GM19238 (cell line): ENCODE data around the gene DAZAP1.
"Not testable (repeated sequence)": the region's sequence is repeated elsewhere in the genome, so short reads cannot be mapped to it uniquely, and the experiment has no call there.

Experiments
- DNase-seq: peaks from one replicate; pipeline ENCODE4 v3.0.0; 2011; ENCODE audit warnings: low spot score; ENCODE audit not compliant: insufficient read length

The DAZAP1 gene

DNA sequence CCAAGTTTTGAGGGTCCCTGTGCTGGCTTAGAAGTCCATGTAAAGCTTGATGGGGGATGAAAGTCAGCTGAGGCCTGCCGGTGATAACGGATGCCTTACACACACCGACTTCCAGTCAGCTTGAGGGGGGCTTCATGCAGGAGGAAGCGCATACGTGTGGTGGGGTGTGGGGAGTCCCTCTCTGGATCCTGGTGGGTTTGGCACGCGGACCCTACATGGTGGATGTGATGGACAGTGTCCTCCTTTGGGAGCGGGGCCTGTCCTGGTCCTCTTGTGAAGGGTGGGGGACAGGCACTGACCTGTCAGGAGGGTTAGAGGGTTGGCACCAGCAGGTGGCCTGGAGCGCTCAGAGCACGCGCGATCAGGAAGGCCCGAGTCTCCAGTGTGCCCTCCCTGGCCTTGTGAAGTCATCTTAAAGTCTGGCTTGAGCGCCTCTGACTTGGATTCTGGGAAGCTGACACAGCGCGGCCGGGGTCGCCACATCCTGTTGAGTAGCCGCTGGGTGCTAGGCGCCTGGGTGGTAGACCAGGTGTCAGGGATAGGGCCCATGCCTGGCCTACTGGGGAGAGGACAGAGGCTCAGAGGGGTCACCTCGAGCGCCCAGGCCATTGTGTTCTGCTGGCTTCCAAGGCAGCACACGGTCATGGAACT, 2.9 kb downstream of the DAZAP1 start:
- DNase-seq = no peak

DNA sequence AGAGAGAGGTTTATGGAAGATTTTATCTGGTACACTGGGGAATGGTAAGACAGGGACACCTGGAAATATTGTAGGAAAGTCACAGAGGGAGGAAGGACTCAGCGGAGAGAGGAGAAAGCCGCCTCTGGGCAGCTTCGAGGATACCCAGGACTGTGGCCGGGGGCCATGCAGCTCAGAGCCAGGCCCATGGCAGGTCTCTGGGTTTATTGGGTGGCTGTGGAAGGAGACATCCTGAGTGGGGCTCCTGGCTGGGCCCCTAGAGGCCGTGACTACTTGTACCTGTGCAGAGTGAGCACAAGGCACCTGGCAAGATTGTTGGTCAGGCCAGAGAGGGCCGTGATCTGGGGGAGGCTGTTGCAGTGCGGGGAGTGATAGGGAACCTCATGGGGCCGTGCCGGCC, 3.4 kb downstream of the DAZAP1 start:
- no peak for DNase-seq

DNA sequence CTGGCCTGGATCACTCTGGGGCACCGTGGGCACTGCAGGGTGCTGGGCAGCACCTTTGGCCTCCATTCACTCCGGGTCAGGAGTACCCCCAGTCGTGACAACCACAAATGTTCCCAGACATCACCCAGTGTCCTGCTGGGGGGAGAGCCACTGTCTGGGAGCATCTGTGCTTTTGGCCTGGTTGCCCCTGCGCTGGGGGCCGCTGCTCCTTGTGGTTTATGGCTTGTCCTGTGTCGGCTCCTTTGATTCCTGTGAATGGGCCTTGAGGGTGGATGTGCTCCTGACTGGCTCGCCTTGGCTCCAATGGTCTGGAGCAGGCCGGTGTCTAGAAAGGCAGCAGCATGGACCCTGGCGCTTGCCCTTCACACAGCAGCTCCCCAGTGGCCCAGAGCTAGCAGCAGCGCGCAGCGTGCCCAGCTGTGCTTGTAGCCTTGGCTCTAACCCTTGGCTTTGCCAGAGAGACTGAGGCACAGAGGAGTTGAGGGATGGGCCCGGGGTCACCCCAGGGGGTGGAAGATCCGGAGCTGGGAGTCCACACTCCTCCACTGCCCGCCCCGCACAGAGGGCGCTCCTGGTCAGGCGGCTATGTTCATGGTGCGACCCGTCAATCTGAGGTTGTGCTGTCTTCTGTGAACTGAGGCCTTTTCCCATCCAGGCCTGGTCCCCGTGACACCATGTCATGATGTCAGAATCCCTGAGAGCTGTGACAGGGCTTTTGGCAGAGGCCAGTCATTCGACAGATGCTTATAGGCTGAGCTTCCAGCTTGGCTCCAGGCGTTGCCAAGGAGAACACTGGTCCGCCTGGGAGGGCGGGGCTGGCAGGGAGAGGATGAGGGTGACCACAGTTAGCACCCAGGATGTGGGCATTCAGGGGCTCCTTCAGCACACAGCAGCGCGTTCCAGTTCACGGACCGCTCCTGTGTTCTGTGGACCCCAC, 4.1 kb downstream of the DAZAP1 start:
- DNase-seq = no peak

DNA sequence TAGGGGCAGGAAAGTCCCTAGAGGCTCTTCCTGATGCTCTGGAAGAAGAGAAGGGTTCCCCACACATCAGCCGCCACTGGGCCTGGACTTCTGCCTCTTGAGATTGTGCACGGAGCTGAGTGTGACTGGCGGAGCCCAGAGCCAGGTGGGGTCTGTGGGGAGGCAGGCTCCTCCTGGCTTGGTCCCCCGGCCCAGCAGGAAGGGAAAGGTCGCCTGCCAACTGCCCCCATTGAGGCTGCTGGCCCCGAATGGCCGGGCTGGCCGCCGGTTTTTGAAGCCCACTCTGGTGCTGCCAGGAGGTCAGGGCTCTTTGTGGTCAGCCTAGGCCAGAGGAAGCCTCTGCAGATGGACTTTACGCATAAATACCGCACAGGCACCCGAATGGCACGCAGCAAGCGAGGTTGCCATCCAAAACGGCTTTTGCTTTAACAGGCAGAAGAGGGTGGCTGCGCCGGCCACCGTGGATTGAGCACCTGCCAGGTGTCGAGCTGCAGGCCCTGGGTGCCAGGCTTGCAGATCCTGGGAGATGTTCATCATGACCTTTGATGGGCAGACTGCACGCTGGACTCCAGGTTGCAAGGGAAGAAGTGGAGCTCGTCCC, 5.0 kb downstream of the DAZAP1 start:
- DNase-seq = no peak

DNA sequence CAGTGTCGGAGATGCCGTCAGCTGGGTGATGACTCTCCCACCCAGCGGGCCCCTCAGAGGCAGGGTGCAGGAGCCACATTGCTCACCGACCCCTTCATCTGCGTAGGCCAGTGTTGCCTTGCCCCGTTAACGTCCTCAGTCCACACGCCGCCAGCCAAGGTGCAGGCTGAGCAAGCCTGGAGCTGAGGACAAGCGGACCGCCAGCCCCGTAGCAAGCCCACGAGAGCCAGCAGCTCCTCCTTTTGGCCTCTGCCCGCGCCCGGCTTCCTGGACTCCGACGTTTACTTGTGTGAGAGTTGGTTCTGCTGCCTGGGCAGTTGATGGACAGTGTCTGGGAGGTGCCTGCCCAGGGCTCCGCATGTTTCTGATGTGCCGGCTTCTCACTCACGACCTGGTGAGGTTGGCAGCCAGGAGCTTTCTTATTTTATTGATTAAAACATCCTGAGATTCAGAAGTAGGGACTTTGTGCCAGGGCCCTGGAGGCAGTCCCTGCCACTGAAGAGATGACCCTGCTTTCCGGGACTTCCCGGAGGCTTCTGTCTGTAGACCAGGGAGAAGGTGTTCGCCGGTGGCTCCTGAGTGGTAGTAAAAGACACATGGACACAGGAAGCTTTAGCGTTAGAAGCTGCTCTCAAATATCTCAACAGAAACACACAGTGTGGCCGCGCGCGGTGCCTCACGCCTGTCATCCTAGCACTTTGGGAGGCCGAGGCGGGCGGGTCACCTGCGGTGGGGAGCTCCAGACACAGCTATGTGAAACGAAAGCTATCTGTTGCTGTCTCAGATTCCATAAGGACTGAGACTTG, 5.8 kb downstream of the DAZAP1 start:
- DNase-seq = no peak

DNA sequence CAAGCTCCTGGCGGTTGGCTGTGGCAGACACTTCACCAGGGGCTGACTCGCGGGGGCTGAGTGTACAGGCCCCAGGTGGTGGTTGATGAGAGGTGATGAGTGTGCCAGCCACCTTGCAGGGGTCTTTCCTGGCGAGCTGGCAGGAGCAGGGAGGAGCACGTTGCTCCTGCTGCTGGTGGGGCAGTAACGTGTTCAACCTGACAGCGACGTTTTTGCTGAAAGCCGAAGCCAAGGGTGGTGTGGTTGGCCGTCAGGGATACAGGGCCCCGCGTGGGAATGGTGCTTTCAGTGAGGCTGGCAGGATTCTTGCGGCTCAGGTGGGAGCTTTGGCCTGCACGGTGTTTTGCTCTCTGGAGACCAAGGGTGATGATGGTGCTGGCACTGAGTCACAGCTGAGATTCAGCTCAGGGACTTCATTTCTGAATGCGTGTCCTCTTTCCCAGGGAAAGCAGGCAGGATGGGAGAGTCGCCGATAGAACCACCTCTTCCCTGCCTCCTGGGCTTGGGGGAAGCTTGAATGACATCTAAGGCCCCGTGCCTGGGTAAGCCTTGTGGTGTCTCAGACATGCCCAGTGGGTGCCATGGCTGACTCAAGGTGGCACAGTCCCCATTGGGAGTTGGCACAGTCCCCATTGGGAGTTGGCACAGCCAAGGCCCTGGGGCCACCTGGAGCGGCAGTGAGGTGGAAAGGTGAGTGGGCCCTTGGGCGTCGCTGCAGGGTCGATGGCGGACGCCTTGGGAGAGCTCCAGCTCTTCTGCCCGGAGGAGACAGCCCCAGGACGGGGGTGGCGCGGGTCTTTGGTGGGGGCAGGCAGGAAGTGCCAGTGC, 8.8 kb downstream of the DAZAP1 start:
- DNase-seq = no peak

DNA sequence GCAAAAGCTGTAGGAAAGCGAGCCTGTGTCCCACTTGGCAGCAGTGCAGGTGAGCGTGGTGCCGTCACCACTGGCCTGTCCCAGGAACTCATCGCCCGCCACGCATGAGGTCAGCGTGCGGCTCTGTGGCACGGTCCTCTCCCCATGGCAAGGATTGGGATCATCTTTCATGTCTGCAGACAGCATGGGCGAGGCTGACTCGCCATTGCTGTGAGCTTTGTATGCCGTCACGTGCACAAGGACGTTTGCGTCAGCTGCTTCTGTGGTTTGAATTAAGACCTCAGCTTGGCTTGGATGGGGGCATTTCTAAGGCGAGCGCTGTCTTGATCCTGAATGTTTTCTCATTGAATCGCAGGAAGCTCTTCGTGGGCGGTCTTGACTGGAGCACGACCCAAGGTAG, 9.8 kb downstream of the DAZAP1 start:
- no peak for DNase-seq

DNA sequence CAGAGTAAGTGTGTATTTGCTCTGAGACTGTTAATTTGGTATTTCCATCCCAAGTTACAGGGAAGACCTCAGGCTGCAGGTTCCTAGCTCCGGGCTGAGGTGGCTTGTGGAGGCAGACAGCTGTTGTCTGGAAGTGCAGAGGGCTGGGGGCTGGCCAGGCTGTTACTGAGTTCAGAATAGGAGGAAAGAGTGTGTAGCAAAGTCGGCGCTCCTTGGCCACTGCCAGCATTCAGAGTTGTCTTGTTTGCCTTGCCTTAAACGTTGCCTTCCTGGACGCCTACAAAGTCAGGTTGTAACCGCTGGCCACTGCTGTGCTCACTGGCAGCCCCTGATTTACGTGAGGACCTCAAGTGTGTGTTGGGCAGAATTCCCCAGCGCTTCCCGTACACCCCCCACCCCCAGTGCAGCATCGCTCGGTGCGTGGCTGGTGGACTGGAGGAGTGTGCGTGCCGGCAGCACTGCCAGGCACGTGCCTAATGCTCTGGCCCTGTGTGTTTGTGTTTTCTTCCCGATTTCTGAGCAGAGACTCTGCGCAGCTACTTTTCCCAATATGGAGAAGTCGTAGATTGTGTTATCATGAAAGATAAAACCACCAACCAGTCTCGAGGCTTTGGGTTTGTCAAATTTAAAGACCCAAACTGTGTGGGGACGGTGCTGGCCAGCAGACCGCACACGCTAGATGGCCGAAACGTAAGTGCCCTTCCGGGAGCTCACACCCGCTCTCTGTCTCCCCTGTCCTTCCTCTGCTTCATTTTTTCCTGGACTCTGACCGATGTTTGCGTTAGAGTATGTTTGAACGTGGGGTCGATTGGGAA, 10.5 kb downstream of the DAZAP1 start:
- DNase-seq = no peak

- no peak for DNase-seq
These were observed 11.1 kb downstream of the DAZAP1 start for GRCh38 chr19:1418496-1418775.

GRCh38 chr19:1418951-1419738, 11.8 kb downstream of the DAZAP1 start:
- no peak for DNase-seq

GRCh38 chr19:1420085-1420484, 12.7 kb downstream of the DAZAP1 start:
- DNase-seq = not testable (repeated sequence)

DNA sequence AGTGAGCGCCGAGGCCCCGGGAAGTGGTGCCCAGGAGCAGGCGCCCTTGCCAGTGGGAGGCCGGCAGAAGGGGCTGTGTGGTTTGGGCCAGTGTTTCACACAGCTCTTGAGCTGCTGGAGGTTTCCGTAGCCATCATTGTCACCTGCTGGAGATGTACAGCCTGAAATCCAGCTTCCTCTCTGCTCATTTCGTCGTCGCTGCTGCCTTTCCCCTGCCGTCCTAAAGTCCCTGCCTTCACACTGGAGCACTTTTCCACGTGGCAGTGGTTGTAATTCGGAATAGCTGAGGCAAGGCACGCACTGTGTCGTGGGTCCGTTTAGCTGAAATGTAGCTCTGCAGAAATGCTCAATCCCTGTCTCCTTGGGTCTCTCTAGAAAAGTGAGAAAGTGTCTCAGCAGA, 13.2 kb downstream of the DAZAP1 start:
- DNase-seq = no peak

- no peak for DNase-seq
These were observed 14.0 kb downstream of the DAZAP1 start for GRCh38 chr19:1421218-1421957.

- no peak for DNase-seq
These were observed 14.5 kb downstream of the DAZAP1 start for GRCh38 chr19:1421958-1422305.

DNA sequence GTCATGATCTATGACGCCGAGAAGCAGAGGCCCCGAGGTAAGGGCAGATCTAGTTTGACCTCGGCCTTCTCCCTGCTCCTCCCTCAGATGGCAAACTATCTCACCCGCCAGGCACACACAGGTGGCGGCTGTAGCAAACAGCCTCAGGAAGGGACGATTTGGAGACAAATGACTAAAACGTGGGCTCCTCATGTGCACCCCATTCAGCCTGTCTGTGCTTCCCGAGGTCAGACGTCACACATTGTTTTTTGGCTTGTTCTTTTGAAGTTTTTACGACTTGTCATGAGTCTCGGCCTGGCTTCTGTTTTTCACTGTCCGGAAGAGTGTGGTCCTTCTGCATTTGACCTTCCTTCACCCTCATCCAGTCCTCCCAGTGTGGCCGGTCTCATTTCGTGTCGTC, 15.0 kb downstream of the DAZAP1 start:
- DNase-seq = no peak

- no peak for DNase-seq
These were observed 15.6 kb downstream of the DAZAP1 start for GRCh38 chr19:1422943-1423342.

GRCh38 chr19:1423436-1424191, 16.2 kb downstream of the DAZAP1 start:
- DNase-seq = no peak
